Hepatocyte (in vitro differentiated cells): Measurements from ENCODE around the gene DLK2. TPM values are rescaled to one million over a fixed set of nuclear protein-coding genes. Genes with fewer than 3 reads are reported as not detected.

Experiments used
- DNase-seq: peaks from one replicate; pipeline ENCODE4 v3.0.0-alpha.2; 2016; ENCODE audit warnings: low spot score
- H2AFZ ChIP-seq: fragments of 200-600 bp; sonication (generic); 2 replicates; pipeline ENCODE4 v1.6.0; 2016; ENCODE audit warnings: antibody characterized with exemption, mild to moderate bottlenecking
- H3K27ac ChIP-seq: fragments of 200-600 bp; sonication (generic); 2 replicates; pipeline ENCODE4 v1.5.1; 2016; ENCODE audit warnings: mild to moderate bottlenecking
- H3K27me3 ChIP-seq: fragments of 200-600 bp; sonication (generic); 2 replicates; pipeline ENCODE4 v1.6.1; 2016
- H3K36me3 ChIP-seq: fragments of 200-600 bp; sonication (generic); replicated peaks from 2 replicates; pipeline ENCODE4 v1.5.1; 2016; ENCODE audit warnings: low read depth; ENCODE audit not compliant: insufficient read depth
- H3K4me1 ChIP-seq: fragments of 200-600 bp; sonication (generic); 2 replicates; pipeline ENCODE4 v1.5.1; 2016; ENCODE audit warnings: mild to moderate bottlenecking, moderate library complexity; ENCODE audit not compliant: insufficient read depth
- H3K4me2 ChIP-seq: fragments of 200-600 bp; sonication (generic); 2 replicates; pipeline ENCODE4 v1.6.0; 2016
- H3K4me3 ChIP-seq: fragments of 200-600 bp; sonication (generic); 2 replicates; pipeline ENCODE4 v1.5.1; 2016; ENCODE audit warnings: mild to moderate bottlenecking
- H3K79me2 ChIP-seq: fragments of 200-600 bp; sonication (generic); 2 replicates; pipeline ENCODE4 v1.6.0; 2017; ENCODE audit warnings: mild to moderate bottlenecking
- H3K9me2 ChIP-seq: fragments of 200-600 bp; sonication (generic); replicated peaks from 2 replicates; pipeline ENCODE4 v1.6.0; 2017; ENCODE audit warnings: mild to moderate bottlenecking; ENCODE audit not compliant: insufficient read depth
- H3K9me3 ChIP-seq: fragments of 200-600 bp; sonication (generic); 2 replicates; pipeline ENCODE4 v1.5.1; 2016; ENCODE audit warnings: low read depth, mild to moderate bottlenecking
- H4K20me1 ChIP-seq: fragments of 200-600 bp; sonication (generic); 2 replicates; pipeline ENCODE4 v1.6.0; 2016; ENCODE audit warnings: mild to moderate bottlenecking; ENCODE audit not compliant: insufficient read depth, poor library complexity, severe bottlenecking
- EZH2 ChIP-seq: fragments of 200-600 bp; sonication (generic); IDR thresholded peaks from 2 replicates; pipeline ENCODE4 v1.6.1; 2016; ENCODE audit warnings: antibody characterized with exemption, mild to moderate bottlenecking, borderline replicate concordance
- EZH2phosphoT487 ChIP-seq: fragments of 200-600 bp; sonication (generic); IDR thresholded peaks from one replicate; pipeline ENCODE4 v1.6.1; 2018; ENCODE audit warnings: antibody characterized with exemption, mild to moderate bottlenecking, low read depth, moderate library complexity; ENCODE audit not compliant: unreplicated experiment, severe bottlenecking
- WGBS: methylation state at CpG from one replicate; pipeline ENCODE4 v1.1.6; 2016; ENCODE audit warnings: low lambda C conversion rate; ENCODE audit errors: missing lambda C conversion rate; 5-methylcytosine and 5-hydroxymethylcytosine counted together
- polyA plus RNA-seq: library from polyadenylated mRNA; unstranded; fragments of >200 nt; fragmentation: Nextera tagmentation; extraction: Ambion mirVana; gene quantifications from 2 replicates; pipeline ENCODE4 v1.2.1, GENCODE V29; 2016
- total RNA-seq: library from RNA; depleted of rRNA; stranded (reverse); fragments of >200 nt; gene quantifications from 2 replicates; pipeline ENCODE4 v1.2.3, GENCODE V29; 2014
- TF ChIP-seq, protein P1 (sequence below): fragments of 200-600 bp; sonication (generic); IDR thresholded peaks from 2 replicates; pipeline ENCODE4 v1.5.1; 2016; ENCODE audit warnings: antibody characterized with exemption, mild to moderate bottlenecking; ENCODE audit not compliant: poor library complexity

The DLK2 gene
- total and polyA plus RNA-seq, 2 experiments from 2014 or later: 0.33 to 1.8 TPM

DNA sequence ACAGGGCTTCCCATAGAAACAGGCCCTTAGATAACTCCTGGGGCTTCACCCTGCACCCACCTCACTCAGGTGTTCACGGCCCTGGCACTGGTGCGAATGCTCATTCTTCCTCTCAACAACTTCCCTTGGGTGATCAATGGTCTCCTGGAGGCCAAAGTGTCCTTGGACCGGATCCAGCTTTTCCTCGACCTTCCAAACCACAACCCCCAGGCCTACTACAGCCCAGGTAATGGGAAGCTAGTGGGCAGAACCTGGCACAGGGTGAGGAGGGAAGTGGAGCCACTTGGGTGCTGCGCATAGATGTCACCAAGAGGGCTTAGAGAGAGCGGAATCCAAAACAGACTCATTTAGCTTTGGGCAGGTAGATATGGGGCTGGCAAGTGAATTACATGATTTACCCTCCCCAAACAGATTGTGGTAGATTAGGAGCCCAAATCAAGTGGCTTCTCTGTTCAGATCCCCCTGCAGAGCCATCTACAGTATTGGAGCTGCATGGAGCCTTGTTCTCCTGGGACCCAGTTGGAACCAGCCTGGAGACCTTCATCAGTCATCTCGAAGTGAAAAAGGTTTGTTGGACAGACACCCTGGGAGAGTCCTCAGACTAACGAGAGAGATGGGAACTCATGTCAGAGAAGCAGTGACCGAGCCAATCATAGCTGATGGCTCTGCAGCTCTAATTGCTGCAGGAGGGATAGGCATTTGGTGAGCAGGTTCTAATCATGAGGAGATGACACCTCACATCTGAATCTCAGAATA is 19.5 kb downstream of the DLK2 start:
- Histone ChIP-seq H3K4me1 (peaks cover 27% of the 10 kb centered on the region), H2AFZ (no peak overlapping the region), H3K9me2 (no peaks in the 10 kb centered on the region), H3K9me3 (no peaks in the 10 kb centered on the region), H3K79me2 (peaks cover 6% of the 10 kb centered on the region), H3K4me3 (no peak overlapping the region), H3K4me2 (no peak overlapping the region), H4K20me1 (no peaks in the 10 kb centered on the region), H3K36me3 (no peaks in the 10 kb centered on the region), H3K27me3 (no peaks in the 10 kb centered on the region), H3K27ac (peak overlapping the region; percentile 81)
- DNase-seq: no peak
- WGBS: 91% methylated on average over 9 of the region's 9 CpGs
- TF ChIP-seq EZH2: no peak
- TF ChIP-seq, protein P1, sequence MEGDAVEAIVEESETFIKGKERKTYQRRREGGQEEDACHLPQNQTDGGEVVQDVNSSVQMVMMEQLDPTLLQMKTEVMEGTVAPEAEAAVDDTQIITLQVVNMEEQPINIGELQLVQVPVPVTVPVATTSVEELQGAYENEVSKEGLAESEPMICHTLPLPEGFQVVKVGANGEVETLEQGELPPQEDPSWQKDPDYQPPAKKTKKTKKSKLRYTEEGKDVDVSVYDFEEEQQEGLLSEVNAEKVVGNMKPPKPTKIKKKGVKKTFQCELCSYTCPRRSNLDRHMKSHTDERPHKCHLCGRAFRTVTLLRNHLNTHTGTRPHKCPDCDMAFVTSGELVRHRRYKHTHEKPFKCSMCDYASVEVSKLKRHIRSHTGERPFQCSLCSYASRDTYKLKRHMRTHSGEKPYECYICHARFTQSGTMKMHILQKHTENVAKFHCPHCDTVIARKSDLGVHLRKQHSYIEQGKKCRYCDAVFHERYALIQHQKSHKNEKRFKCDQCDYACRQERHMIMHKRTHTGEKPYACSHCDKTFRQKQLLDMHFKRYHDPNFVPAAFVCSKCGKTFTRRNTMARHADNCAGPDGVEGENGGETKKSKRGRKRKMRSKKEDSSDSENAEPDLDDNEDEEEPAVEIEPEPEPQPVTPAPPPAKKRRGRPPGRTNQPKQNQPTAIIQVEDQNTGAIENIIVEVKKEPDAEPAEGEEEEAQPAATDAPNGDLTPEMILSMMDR: no peak

DNA sequence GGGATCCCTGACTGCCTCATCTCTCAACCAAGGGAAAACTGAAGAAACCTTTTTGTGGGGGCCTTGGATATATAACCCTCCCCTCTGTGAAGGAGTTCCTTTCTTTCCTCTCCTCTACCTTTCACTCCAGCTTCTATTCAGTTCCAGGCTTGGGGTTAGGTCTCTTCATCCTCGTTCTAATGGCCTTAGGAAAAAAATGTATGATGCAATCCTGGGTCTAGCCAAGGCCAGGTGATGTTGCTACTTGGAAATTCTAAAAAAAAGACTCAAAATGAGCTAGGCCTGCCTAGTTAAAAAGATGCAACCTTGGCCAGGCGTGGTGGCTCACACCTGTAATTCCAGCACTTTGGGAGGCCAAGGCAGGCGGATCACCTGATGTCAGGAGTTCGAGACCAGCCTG is 20.4 kb downstream of the DLK2 start:
- Histone ChIP-seq H4K20me1 (no peaks in the 10 kb centered on the region), H3K4me1 (peaks cover 27% of the 10 kb centered on the region), H2AFZ (no peak overlapping the region), H3K27ac (no peak overlapping the region), H3K9me2 (no peaks in the 10 kb centered on the region), H3K79me2 (peaks cover 12% of the 10 kb centered on the region), H3K27me3 (no peaks in the 10 kb centered on the region), H3K36me3 (no peaks in the 10 kb centered on the region), H3K9me3 (no peaks in the 10 kb centered on the region), H3K4me2 (no peak overlapping the region), H3K4me3 (no peak overlapping the region)
- TF ChIP-seq, protein P1: no peak
- no peak for TF ChIP-seq EZH2
- TF ChIP-seq EZH2phosphoT487: no peak
- no peak for DNase-seq
- 94% methylated on average over 4 of the region's 4 CpGs for WGBS

DNA sequence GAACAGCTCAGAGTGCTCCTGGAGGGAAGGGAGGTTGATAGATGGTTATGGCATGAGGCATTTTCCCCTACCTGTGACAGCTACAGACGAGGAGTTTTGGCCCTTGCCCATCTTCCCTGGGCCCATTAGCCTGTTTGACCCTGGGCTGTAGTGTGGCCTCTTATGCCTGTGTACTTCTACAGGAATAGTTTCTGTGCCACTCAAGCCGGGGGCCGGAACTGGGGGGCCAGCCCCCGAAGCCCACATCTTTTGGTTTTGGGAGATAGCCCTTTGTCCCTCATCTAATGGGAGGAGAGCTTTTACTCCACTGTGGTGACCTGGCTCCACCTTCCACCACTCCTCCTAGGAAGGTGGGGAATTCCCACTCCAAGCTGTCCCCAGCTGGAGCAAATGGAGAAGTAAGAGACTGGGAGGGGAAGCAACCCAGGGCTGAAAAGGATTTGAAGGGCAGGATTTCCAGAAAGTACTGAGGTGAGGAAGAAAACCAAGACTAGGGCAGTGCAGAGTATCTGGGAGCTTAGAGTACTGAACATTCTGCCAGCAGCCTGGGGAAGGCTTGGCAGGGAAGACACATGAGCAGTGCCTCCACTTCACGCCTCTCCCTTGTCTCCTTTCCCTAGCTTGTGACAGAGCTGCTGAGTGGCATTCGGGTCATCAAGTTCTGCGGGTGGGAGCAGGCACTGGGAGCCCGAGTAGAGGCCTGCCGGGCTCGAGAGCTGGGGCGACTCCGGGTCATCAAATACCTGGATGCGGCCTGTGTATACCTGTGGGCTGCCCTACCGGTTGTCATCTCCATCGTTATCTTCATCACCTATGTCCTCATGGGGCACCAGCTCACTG is 21.1 kb downstream of the DLK2 start:
- Histone ChIP-seq H2AFZ (no peak overlapping the region), H3K36me3 (no peaks in the 10 kb centered on the region), H3K4me3 (no peak overlapping the region), H3K9me3 (no peaks in the 10 kb centered on the region), H3K79me2 (peaks cover 19% of the 10 kb centered on the region), H4K20me1 (no peaks in the 10 kb centered on the region), H3K9me2 (no peaks in the 10 kb centered on the region), H3K27me3 (no peaks in the 10 kb centered on the region), H3K27ac (no peak overlapping the region), H3K4me1 (peaks cover 30% of the 10 kb centered on the region), H3K4me2 (no peak overlapping the region)
- WGBS: 92% methylated on average over 15 of the region's 15 CpGs
- DNase-seq: no peak
- TF ChIP-seq, protein P1: no peak
- TF ChIP-seq EZH2 (no peak), EZH2phosphoT487 (no peak)
